DOHH2 (cell line): ENCODE data around the gene KIRREL3.

Source experiments
- CTCF ChIP-seq: fragments of 200-600 bp; sonication (generic); IDR thresholded peaks from one replicate; pipeline ENCODE4 v1.5.1; 2014; ENCODE audit warnings: antibody characterized with exemption, mild to moderate bottlenecking, low read depth, low read length; ENCODE audit not compliant: poor library complexity, severe bottlenecking
- EZH2phosphoT487 ChIP-seq: fragments of 200-600 bp; sonication (generic); IDR thresholded peaks from 2 replicates; pipeline ENCODE4 v1.6.1; 2017; ENCODE audit warnings: borderline replicate concordance, mild to moderate bottlenecking, antibody characterized with exemption, low read length, moderate library complexity, mixed read lengths

DNA sequence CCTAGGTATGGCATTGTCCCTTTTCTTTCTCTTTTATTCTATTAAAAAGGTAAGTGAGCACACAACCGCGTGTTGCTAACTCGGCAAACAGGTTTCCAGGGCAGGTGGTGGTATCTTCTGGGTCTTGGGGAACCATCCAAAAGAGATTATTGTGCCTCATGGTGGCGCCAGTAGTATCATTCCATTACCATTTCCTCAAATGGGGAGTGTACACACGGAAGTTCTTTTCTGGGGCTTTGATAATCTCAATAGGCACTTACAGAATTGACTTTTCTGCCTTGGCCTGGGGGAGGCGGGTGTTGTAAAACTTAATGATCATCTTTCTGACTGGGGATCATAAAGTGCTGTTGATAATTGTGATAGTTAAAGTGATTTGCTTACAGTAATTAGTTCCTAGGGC lies 234.1 kb downstream of the KIRREL3 start:
- TF ChIP-seq CTCF = no peak
- TF ChIP-seq EZH2phosphoT487 = no peak
